B cell (primary cell): ENCODE data around the gene THOC5. TPM values are rescaled to one million over a fixed set of nuclear protein-coding genes. Genes with fewer than 3 reads are reported as not detected.

Experiments used
- ATAC-seq: fragments of 200-7000 bp; cut with Tn5 transposase; one replicate; pipeline ENCODE4 v1.10.0; 2021; ENCODE audit warnings: low read depth, mild to moderate bottlenecking, moderate number of reproducible peaks, moderate library complexity
- CTCF ChIA-PET: fragments of 350-600 bp; sonication (Branson Sonifier 250); formaldehyde crosslinking; loops from one replicate; lab custom pipeline; 2021; ENCODE audit warnings: antibody characterized with exemption, inconsistent platforms; lab: Charles Lee
- POLR2A ChIA-PET: fragments of 350-600 bp; sonication (Branson Sonifier 250); formaldehyde crosslinking; loops from one replicate; lab custom pipeline; 2021; ENCODE audit warnings: antibody characterized with exemption; lab: Charles Lee
- DNase-seq: peaks from one replicate; pipeline ENCODE4 v3.0.0; 2013
- H2AFZ ChIP-seq: 2 replicates; pipeline ENCODE4 v1.6.1; 2012; ENCODE audit warnings: mild to moderate bottlenecking, low read depth, low read length; ENCODE audit not compliant: insufficient read depth, poor library complexity, severe bottlenecking
- H3K27ac ChIP-seq, 2 donors: 1 replicate in 1 of 2; 2 replicates in 1 of 2; pipeline ENCODE4 v1.5.1; 2012 to 2013; ENCODE audit warnings: low read length in 2 of 2, mild to moderate bottlenecking in 2 of 2, moderate library complexity in 1 of 2
- H3K27me3 ChIP-seq, 4 experiments: fragments of 200-600 bp in 1 of 4; sonication (generic) in 1 of 4; replicated peaks in 1 of 4; 1 replicate in 2 of 4; 2 replicates in 2 of 4; pipeline versions ENCODE4 v1.6.1 to v1.7.0; 2013 to 2016; ENCODE audit warnings: low read length in 3 of 4, mild to moderate bottlenecking in 2 of 4, mixed read lengths in 1 of 4, moderate library complexity in 1 of 4; ENCODE audit not compliant: insufficient read depth in 4 of 4, control insufficient read depth in 3 of 4; ENCODE audit errors: control extremely low read depth in 1 of 4
- H3K36me3 ChIP-seq, 2 experiments: replicated peaks in 1 of 2; 1 replicate in 1 of 2; 2 replicates in 1 of 2; pipeline versions ENCODE4 v1.6.1 to v1.7.1; 2013; ENCODE audit warnings: low read length in 1 of 2; ENCODE audit not compliant: insufficient read depth in 2 of 2, control insufficient read depth in 1 of 2; ENCODE audit errors: control extremely low read depth in 1 of 2, extremely low read depth in 1 of 2
- H3K4me1 ChIP-seq, 2 donors: fragments of 200-600 bp in 1 of 2; sonication (generic) in 1 of 2; 1 replicate in 1 of 2; 2 replicates in 1 of 2; pipeline versions ENCODE4 v1.5.1 to v1.6.1; 2013 to 2017; ENCODE audit warnings: low read length in 2 of 2; ENCODE audit not compliant: control insufficient read depth in 2 of 2, insufficient read depth in 2 of 2
- H3K4me2 ChIP-seq: replicated peaks from 2 replicates; pipeline ENCODE3; 2012; ENCODE audit warnings: mild to moderate bottlenecking, low read depth, low read length; ENCODE audit not compliant: poor library complexity, severe bottlenecking
- H3K4me3 ChIP-seq, 5 experiments: fragments of 200-600 bp in 1 of 5; sonication (generic) in 1 of 5; 1 replicate in 3 of 5; 2 replicates in 2 of 5; pipeline versions ENCODE4 v1.5.1 to v1.7.0; 2011 to 2016; ENCODE audit warnings: low read length in 4 of 5, mild to moderate bottlenecking in 4 of 5, low read depth in 2 of 5, control low read depth in 1 of 5, moderate library complexity in 1 of 5; ENCODE audit not compliant: insufficient read depth in 1 of 5; ENCODE audit errors: control extremely low read depth in 1 of 5, extremely low read depth in 1 of 5
- H3K79me2 ChIP-seq: fragments of 200-600 bp; sonication (generic); one replicate; pipeline ENCODE4 v1.6.0; 2016; ENCODE audit warnings: low read length; ENCODE audit not compliant: control insufficient read depth, insufficient read depth
- H3K9ac ChIP-seq: fragments of 200-600 bp; sonication (generic); 2 replicates; pipeline ENCODE4 v1.6.1; 2017; ENCODE audit warnings: mild to moderate bottlenecking, low read length, moderate library complexity
- H3K9me3 ChIP-seq, 3 donors: one replicate each; pipeline versions ENCODE4 v1.6.1 to v1.7.1; 2013; ENCODE audit warnings: low read length in 2 of 3; ENCODE audit not compliant: control insufficient read depth in 2 of 3, insufficient read depth in 1 of 3; ENCODE audit errors: control extremely low read depth in 1 of 3
- H4K20me1 ChIP-seq: 2 replicates; pipeline ENCODE4 v1.6.0; 2012; ENCODE audit warnings: mild to moderate bottlenecking, low read length; ENCODE audit not compliant: insufficient read depth, control insufficient read depth, poor library complexity, severe bottlenecking
- H3K27ac Mint-ChIP-seq: one replicate; pipeline ENCODE4 v1.8.0; 2021; ENCODE audit warnings: mixed read lengths
- H3K27me3 Mint-ChIP-seq: one replicate; pipeline ENCODE4 v1.8.0; 2021; ENCODE audit warnings: mixed read lengths
- H3K4me1 Mint-ChIP-seq: one replicate; pipeline ENCODE4 v1.8.0; 2021; ENCODE audit warnings: mixed read lengths
- H3K4me3 Mint-ChIP-seq: one replicate; pipeline ENCODE4 v1.8.0; 2021; ENCODE audit warnings: mixed read lengths
- H3K9me3 Mint-ChIP-seq: one replicate; pipeline ENCODE4 v1.8.0; 2022; ENCODE audit warnings: mixed read lengths; ENCODE audit not compliant: insufficient read depth
- EZH2 ChIP-seq: IDR thresholded peaks from 2 replicates; pipeline ENCODE4 v1.6.1; 2012; ENCODE audit warnings: borderline replicate concordance, low read depth, mild to moderate bottlenecking, moderate library complexity, low read length; ENCODE audit not compliant: insufficient read depth, poor library complexity, severe bottlenecking
- WGBS: methylation state at CpG from one replicate; pipeline ENCODE4 v1.1.5; 2013; ENCODE audit warnings: missing lambda C conversion rate; ENCODE audit not compliant: insufficient coverage; 5-methylcytosine and 5-hydroxymethylcytosine counted together
- intact Hi-C: fragments of 100-400 bp; cut with micrococcal nuclease; formaldehyde crosslinking; loops from one replicate; pipeline ENCODE4 v1.10.0; 2022
- polyA plus RNA-seq: library from polyadenylated mRNA; depleted of rRNA; stranded (reverse); fragments of >200 nt; gene quantifications from 2 replicates; pipeline ENCODE4 v1.2.3, GENCODE V29; 2012
- total RNA-seq, 2 donors: library from RNA; stranded (reverse); fragments of 120-200 nt in 1 of 2; gene quantifications; 1 replicate in 1 of 2; 2 replicates in 1 of 2; pipeline versions ENCODE4 v1.2.3 to v1.2.4, GENCODE V29; 2013 to 2022
- TF ChIP-seq, protein P1 (sequence below): fragments of 200-600 bp; IDR thresholded peaks from one replicate; pipeline ENCODE4 v1.8.0; 2022; ENCODE audit warnings: antibody characterized with exemption, mild to moderate bottlenecking

THOC5 gene
- total and polyA plus RNA-seq, 2 donors (not counting 1 experiment from before 2014, with no cell fraction given), result 26.5 to 59.1 TPM

DNA sequence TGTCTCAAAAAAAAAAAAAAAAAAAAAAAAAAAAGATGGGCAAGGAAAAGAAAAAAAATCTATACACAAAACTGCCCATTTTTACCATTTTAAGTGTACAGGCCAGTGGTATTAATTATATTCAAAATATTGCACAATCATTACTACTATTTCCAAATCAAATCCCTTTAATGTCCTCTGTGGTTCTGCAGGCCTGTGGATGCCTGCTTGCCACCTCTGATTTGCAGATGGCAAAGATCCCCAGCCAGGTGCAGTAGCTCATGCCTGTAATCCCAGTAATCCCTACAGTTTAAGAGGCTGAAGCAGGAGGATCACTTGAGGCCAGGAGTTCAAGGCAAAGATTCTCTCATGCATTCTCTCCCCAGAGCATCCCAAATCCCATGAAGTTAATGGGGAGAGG lies 95.0 kb downstream of the THOC5 start:
- Histone ChIP-seq H2AFZ (no peak overlapping the region), H3K36me3 (no peaks in the 10 kb centered on the region), H3K4me2 (no peak overlapping the region), H3K4me1 (peaks cover 0 to 3% of the 10 kb centered on the region in 2 donors), H3K27me3 (no peaks in the 10 kb centered on the region), H3K9me3 (no peaks in the 10 kb centered on the region), H3K27ac (no peak overlapping the region), H3K4me3 (no peak overlapping the region), H3K9ac (no peak overlapping the region), H3K79me2 (no peaks in the 10 kb centered on the region), H4K20me1 (no peaks in the 10 kb centered on the region)
- Mint-ChIP-seq H3K27me3 (no peaks in the 10 kb centered on the region), H3K9me3 (no peaks in the 10 kb centered on the region), H3K4me1 (peaks cover 1% of the 10 kb centered on the region), H3K4me3 (no peak overlapping the region), H3K27ac (no peak overlapping the region)
- no peak for TF ChIP-seq EZH2
- TF ChIP-seq, protein P1, sequence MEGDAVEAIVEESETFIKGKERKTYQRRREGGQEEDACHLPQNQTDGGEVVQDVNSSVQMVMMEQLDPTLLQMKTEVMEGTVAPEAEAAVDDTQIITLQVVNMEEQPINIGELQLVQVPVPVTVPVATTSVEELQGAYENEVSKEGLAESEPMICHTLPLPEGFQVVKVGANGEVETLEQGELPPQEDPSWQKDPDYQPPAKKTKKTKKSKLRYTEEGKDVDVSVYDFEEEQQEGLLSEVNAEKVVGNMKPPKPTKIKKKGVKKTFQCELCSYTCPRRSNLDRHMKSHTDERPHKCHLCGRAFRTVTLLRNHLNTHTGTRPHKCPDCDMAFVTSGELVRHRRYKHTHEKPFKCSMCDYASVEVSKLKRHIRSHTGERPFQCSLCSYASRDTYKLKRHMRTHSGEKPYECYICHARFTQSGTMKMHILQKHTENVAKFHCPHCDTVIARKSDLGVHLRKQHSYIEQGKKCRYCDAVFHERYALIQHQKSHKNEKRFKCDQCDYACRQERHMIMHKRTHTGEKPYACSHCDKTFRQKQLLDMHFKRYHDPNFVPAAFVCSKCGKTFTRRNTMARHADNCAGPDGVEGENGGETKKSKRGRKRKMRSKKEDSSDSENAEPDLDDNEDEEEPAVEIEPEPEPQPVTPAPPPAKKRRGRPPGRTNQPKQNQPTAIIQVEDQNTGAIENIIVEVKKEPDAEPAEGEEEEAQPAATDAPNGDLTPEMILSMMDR, result no peak
- intact Hi-C loops, result no loop called here
- ChIA-PET POLR2A (no interaction called here), CTCF (no interaction called here)
- DNase-seq (no peak), ATAC-seq (no peak)

DNA sequence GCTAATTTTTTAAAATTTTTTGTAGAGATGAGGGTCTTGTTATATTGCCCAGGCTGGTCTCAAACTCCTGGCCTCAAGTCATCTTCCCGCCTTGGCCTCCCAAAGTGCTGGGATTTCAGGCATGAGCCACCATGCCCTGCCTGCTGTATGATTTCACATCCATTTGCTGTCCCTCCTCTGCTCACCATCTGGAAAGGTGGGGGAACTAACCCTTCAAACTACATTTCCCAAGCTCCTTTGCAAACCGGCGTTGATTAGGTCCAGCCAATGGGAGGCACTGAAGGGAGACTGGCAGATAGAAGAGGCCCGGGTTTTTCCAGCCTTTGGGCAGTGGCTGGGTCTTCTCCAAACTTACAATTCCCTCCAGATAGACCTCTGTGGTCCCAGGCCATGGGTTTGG lies 95.8 kb downstream of the THOC5 start:
- H3K36me3 ChIP-seq, result no peaks in the 10 kb centered on the region
- WGBS, result 0% methylated on average over 1 of the region's 4 CpGs
- H3K27me3 ChIP-seq, result no peaks in the 10 kb centered on the region
- H3K9me3 ChIP-seq, result no peaks in the 10 kb centered on the region
- no peak overlapping the region for H3K9ac ChIP-seq
- H3K27ac Mint-ChIP-seq, result no peak overlapping the region
- peak overlapping the region; percentile 11 for H3K4me2 ChIP-seq
- no peak for TF ChIP-seq EZH2
- TF ChIP-seq, protein P1, result no peak
- no peak overlapping the region for H3K27ac ChIP-seq
- ChIA-PET POLR2A (no interaction called here), CTCF (no interaction called here)
- ATAC-seq (peak; percentile 62), DNase-seq (peak; percentile 42)
- intact Hi-C loops, result no loop called here
- no peak overlapping the region for H2AFZ ChIP-seq
- no peaks in the 10 kb centered on the region for H3K79me2 ChIP-seq
- H3K4me1 Mint-ChIP-seq, result peaks cover 1% of the 10 kb centered on the region
- peaks cover 0 to 3% of the 10 kb centered on the region in 2 donors for H3K4me1 ChIP-seq
- no peak overlapping the region for H3K4me3 ChIP-seq
- no peaks in the 10 kb centered on the region for H3K9me3 Mint-ChIP-seq
- no peaks in the 10 kb centered on the region for H4K20me1 ChIP-seq
- no peak overlapping the region for H3K4me3 Mint-ChIP-seq
- no peaks in the 10 kb centered on the region for H3K27me3 Mint-ChIP-seq
